NB4 (cell line): ENCODE measurements around the gene SYNCRIP.
A peak's percentile ranks its signal among the peaks of the same experiment; 100 is the strongest.
"Not testable (repeated sequence)": the region's sequence is repeated elsewhere in the genome, so short reads cannot be mapped to it uniquely, and the experiment has no call there.

ENCODE experiments used
- DNase-seq: peaks from one replicate; pipeline ENCODE4 v3.0.0; 2010; ENCODE audit warnings: low read depth
- H3K4me3 ChIP-seq: one replicate; pipeline ENCODE4 v1.5.1; 2011; ENCODE audit warnings: mild to moderate bottlenecking, low read depth, low read length, moderate library complexity
- CTCF ChIP-seq: IDR thresholded peaks from one replicate; pipeline ENCODE4 v1.5.1; 2012; ENCODE audit warnings: low read depth, low read length
- MAX ChIP-seq: IDR thresholded peaks from 2 replicates; pipeline ENCODE4 v1.6.1; 2011; ENCODE audit warnings: low read depth, low read length
- MYC ChIP-seq: IDR thresholded peaks from 2 replicates; pipeline ENCODE4 v1.6.1; 2011; ENCODE audit warnings: low read depth, low read length
- POLR2A ChIP-seq: IDR thresholded peaks from 2 replicates; pipeline ENCODE4 v1.6.1; 2011; ENCODE audit warnings: mild to moderate bottlenecking; ENCODE audit not compliant: insufficient read length; ENCODE audit errors: extremely low read depth

Gene SYNCRIP

DNA sequence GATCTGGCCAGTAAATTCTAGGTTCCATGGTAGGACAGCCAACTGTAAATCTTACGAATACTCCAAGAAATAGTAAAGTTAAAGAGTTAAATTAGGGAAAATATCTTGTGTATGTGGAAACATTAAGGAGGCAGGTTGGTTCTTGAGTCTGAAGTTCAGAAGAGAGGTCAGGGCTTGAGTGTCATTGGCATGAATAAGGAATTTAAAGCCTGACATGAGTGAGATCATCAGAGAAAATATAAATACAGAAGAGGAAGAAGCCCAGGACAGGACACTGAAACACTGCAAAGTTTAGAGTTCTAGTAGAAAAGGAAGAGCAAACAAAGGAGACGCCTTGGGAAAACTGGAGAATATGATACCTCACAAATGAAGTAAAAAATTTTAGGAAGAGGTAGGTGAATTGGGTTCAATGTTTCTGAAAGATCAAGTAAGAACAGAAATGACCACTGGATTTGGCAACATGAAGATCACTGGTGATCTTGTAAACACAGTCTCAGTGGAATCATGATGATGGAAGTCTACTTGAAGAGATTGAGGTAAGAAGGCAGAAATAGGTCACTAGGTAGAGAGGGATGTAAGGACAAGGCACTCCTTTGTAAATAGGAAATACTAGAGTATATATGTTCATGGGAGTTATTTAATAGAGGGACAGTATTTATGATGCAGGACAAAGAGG is 41.6 kb upstream of the SYNCRIP start:
- DNase-seq = no peak
- H3K4me3 ChIP-seq = no peak overlapping the region
- no peak for TF ChIP-seq MYC
- no peak for TF ChIP-seq MAX
- TF ChIP-seq POLR2A = no peak
- TF ChIP-seq CTCF = no peak

- not testable (repeated sequence) for H3K4me3 ChIP-seq
- DNase-seq = peak; percentile 49
Measured at GRCh38 chr6:85681899-85682298, 39.2 kb upstream of the SYNCRIP start.

DNA sequence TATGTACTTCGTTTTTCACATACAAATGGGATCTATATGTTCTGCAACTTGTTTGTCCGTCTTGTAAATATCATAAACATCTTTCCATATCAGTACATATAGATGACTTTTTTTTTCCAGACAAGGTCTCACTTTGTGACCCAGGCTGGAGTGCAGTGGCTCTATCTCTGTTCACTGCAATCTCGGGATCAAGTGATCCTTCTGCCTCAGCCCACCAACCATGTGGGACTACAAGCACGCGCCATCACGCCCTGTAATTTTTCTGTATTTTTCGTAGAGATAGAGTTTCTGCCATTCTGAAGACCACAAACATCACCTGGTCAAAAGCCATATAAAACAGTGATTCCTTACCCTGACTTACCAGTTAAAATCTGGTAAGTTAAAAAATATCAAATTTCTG is 37.7 kb upstream of the SYNCRIP start:
- DNase-seq = peak; percentile 69

GRCh38 chr6:85679445-85680123 is 36.9 kb upstream of the SYNCRIP start:
- DNase-seq = peak; percentile 48
- H3K4me3 ChIP-seq = peak overlapping the region; percentile 70
- TF ChIP-seq POLR2A (no peak), CTCF (no peak), MAX (no peak), MYC (no peak)

More for the DNA sequence above, 37.7 kb upstream of the SYNCRIP start:
- H3K4me3 ChIP-seq = peak overlapping the region; percentile 70
- no peak for TF ChIP-seq CTCF
- TF ChIP-seq MYC = peak; percentile 43; the same call in 1 of the 2 replicates
- peak; percentile 59 for TF ChIP-seq MAX

DNA sequence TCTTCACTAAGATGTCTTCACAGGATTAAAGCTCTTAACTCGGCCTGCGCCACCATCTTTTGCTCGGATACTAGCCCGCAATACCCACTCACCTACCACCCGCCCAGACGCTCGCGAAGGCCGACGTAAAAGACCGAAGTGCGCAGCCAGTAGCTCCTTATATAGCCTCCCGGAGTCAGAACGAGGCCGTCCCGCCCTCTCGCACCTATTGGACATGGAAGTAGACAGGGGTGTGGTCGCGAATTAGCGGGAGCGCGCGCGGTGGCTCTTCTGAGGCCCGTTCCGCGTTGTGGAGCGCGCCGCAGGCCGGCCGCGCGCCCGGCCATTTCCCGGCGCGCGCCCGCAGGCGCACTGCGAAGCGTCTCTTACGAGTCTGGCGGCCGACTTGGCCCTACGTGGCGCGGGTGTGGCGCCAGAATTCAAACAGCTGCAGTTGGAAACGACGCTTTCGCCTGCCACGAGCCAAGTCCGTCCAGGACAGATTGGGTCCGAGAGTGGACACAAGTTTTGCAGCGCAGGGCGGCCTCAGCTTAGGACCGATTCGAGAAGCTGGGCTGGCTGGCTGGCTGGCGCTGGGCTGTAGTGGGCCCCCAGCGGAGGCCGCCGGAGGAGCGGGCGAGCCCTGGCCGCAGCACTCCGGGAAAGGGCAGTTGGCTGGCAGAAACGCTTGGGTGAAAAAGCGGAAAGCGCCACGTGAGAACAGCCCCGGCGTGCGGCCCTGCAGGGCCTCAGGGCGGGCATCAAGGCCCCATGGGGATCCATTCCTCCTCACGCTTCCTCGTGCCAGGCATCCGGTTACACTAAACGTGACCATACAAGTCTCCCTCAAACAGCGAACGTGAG is 36.1 kb upstream of the SYNCRIP start:
- peak; percentile 97 for TF ChIP-seq MAX
- TF ChIP-seq POLR2A = peak; percentile 100
- TF ChIP-seq MYC = peak; percentile 99
- no peak for TF ChIP-seq CTCF
- peak overlapping the region; percentile 97 for H3K4me3 ChIP-seq
- DNase-seq = peak; percentile 99

GRCh38 chr6:85678026-85678601 is 35.4 kb upstream of the SYNCRIP start:
- no peak for DNase-seq
- TF ChIP-seq MAX = peak; percentile 56; the same call in 1 of the 2 replicates
- no peak for TF ChIP-seq POLR2A
- no peak for TF ChIP-seq MYC
- peak overlapping the region; percentile 97 for H3K4me3 ChIP-seq
